ENCODE data around the gene TOMM40. TPM values are rescaled to one million over a fixed set of nuclear protein-coding genes. Genes with fewer than 3 reads are reported as not detected.

Gene TOMM40
- total and polyA plus RNA-seq, 4 donors = 27.0 to 34.4 (median 30.6) TPM

DNA sequence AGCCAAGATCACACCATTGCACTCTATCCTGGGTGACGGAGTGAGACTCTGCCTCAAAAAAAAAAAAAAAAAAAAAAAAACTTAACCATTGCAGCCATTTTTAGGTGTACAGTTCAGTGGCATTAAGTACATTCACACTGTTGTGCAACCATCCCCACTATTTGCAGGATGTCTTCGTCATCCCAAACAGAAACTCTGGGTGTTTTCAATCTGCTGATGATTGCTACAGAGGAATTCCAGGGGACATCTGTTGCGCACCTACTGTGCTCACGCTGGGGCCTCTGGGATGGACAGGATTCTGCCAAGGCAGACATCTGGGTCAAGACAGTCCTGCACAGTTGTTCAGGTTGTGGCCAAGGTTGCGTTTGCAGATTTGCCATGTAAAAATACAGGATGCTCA, 48.6 kb downstream of the TOMM40 start:
- WGBS = 40% methylated on average over 5 of the region's 5 CpGs
- Histone ChIP-seq H3K9ac (ENCODE audit: low read depth in 1 of 2, low read length in 2 of 2) (no peak overlapping the region), H3K4me3 (ENCODE audit: low read depth in 1 of 3, low read length in 3 of 3) (no peak overlapping the region), H3K27me3 (ENCODE audit: control insufficient read depth in 4 of 4, insufficient read depth in 4 of 4, low read length in 3 of 4) (no peaks in the 10 kb centered on the region), H3K27ac (ENCODE audit: low read depth in 1 of 2, low read length in 2 of 2) (peak overlapping the region; percentile 90 to 91), H3K9me3 (ENCODE audit: control insufficient read depth in 4 of 4, low read length in 3 of 4) (no peaks in the 10 kb centered on the region), H3K4me1 (ENCODE audit: control insufficient read depth in 4 of 4, insufficient read depth in 4 of 4, low read length in 3 of 4) (peaks cover 0 to 46% (median 27%) of the 10 kb centered on the region in 4 donors), H3K36me3 (ENCODE audit: control insufficient read depth in 4 of 4, insufficient read depth in 3 of 4, low read depth in 1 of 4, low read length in 3 of 4) (no peaks in the 10 kb centered on the region)
- DNase-seq (ENCODE audit: low spot score) = no peak
- TF ChIP-seq EGR1 (IDR thresholded peaks at IDR 0.05; ENCODE audit: low read depth in 2 of 2) (peak in 1 of 2 donors; percentile 81), FOXA2 (IDR thresholded peaks at IDR 0.05) (peak; percentile 53), GABPA (IDR thresholded peaks at IDR 0.05 in 1 of 2, conservative IDR thresholded peaks at IDR 0.05 in 1 of 2) (peak in 1 of 2 donors; percentile 26), RAD21 (IDR thresholded peaks at IDR 0.05) (peak; percentile 46 to 48), RXRA (IDR thresholded peaks at IDR 0.05) (peak; percentile 97 to 99), SP1 (IDR thresholded peaks at IDR 0.05) (peak; percentile 84), NR2F2 (IDR thresholded peaks at IDR 0.05) (peak; percentile 15), YY1 (IDR thresholded peaks at IDR 0.05) (peak; percentile 95), HNF4G (IDR thresholded peaks at IDR 0.05) (no peak), JUND (IDR thresholded peaks at IDR 0.05) (peak; percentile 49 to 79), TAF1 (conservative IDR thresholded peaks at IDR 0.05) (no peak), FOXA1 (IDR thresholded peaks at IDR 0.05) (peak; percentile 64), HNF4A (conservative IDR thresholded peaks at IDR 0.05) (peak; percentile 67 to 83)
- TF ChIP-seq, protein P1, sequence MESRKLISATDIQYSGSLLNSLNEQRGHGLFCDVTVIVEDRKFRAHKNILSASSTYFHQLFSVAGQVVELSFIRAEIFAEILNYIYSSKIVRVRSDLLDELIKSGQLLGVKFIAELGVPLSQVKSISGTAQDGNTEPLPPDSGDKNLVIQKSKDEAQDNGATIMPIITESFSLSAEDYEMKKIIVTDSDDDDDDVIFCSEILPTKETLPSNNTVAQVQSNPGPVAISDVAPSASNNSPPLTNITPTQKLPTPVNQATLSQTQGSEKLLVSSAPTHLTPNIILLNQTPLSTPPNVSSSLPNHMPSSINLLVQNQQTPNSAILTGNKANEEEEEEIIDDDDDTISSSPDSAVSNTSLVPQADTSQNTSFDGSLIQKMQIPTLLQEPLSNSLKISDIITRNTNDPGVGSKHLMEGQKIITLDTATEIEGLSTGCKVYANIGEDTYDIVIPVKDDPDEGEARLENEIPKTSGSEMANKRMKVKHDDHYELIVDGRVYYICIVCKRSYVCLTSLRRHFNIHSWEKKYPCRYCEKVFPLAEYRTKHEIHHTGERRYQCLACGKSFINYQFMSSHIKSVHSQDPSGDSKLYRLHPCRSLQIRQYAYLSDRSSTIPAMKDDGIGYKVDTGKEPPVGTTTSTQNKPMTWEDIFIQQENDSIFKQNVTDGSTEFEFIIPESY (IDR thresholded peaks at IDR 0.05) = peak; percentile 64
- TF ChIP-seq, protein P2, sequence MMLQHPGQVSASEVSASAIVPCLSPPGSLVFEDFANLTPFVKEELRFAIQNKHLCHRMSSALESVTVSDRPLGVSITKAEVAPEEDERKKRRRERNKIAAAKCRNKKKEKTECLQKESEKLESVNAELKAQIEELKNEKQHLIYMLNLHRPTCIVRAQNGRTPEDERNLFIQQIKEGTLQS (IDR thresholded peaks at IDR 0.05) = peak; percentile 75
- TF ChIP-seq, protein P3, sequence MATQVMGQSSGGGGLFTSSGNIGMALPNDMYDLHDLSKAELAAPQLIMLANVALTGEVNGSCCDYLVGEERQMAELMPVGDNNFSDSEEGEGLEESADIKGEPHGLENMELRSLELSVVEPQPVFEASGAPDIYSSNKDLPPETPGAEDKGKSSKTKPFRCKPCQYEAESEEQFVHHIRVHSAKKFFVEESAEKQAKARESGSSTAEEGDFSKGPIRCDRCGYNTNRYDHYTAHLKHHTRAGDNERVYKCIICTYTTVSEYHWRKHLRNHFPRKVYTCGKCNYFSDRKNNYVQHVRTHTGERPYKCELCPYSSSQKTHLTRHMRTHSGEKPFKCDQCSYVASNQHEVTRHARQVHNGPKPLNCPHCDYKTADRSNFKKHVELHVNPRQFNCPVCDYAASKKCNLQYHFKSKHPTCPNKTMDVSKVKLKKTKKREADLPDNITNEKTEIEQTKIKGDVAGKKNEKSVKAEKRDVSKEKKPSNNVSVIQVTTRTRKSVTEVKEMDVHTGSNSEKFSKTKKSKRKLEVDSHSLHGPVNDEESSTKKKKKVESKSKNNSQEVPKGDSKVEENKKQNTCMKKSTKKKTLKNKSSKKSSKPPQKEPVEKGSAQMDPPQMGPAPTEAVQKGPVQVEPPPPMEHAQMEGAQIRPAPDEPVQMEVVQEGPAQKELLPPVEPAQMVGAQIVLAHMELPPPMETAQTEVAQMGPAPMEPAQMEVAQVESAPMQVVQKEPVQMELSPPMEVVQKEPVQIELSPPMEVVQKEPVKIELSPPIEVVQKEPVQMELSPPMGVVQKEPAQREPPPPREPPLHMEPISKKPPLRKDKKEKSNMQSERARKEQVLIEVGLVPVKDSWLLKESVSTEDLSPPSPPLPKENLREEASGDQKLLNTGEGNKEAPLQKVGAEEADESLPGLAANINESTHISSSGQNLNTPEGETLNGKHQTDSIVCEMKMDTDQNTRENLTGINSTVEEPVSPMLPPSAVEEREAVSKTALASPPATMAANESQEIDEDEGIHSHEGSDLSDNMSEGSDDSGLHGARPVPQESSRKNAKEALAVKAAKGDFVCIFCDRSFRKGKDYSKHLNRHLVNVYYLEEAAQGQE (IDR thresholded peaks at IDR 0.05) = peak; percentile 78
- TF ChIP-seq, protein P4, sequence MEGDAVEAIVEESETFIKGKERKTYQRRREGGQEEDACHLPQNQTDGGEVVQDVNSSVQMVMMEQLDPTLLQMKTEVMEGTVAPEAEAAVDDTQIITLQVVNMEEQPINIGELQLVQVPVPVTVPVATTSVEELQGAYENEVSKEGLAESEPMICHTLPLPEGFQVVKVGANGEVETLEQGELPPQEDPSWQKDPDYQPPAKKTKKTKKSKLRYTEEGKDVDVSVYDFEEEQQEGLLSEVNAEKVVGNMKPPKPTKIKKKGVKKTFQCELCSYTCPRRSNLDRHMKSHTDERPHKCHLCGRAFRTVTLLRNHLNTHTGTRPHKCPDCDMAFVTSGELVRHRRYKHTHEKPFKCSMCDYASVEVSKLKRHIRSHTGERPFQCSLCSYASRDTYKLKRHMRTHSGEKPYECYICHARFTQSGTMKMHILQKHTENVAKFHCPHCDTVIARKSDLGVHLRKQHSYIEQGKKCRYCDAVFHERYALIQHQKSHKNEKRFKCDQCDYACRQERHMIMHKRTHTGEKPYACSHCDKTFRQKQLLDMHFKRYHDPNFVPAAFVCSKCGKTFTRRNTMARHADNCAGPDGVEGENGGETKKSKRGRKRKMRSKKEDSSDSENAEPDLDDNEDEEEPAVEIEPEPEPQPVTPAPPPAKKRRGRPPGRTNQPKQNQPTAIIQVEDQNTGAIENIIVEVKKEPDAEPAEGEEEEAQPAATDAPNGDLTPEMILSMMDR (IDR thresholded peaks at IDR 0.05; ENCODE audit: low read depth, low read length, missing input control) = no peak
- TF ChIP-seq, protein P5, sequence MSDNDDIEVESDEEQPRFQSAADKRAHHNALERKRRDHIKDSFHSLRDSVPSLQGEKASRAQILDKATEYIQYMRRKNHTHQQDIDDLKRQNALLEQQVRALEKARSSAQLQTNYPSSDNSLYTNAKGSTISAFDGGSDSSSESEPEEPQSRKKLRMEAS (IDR thresholded peaks at IDR 0.05) = peak; percentile 32
